Endothelial cell of umbilical vein (primary cell): ENCODE data around the gene FGF19. TPM values are rescaled to one million over a fixed set of nuclear protein-coding genes. Genes with fewer than 3 reads are reported as not detected.

ENCODE experiments used
- BruUV-seq: library from RNA; stranded (reverse); fragments of 400-500 nt; replicated peaks from 2 replicates; lab custom pipeline; 2021; lab: Mats Ljungman, UMichigan
- CTCF ChIA-PET: fragments of 300-600, 350-600 bp; sonication (Branson Sonifier 250); formaldehyde crosslinking; loops from one replicate; lab custom pipeline; 2021; ENCODE audit warnings: antibody characterized with exemption, inconsistent platforms; lab: Charles Lee
- POLR2A ChIA-PET: fragments of 300-600, 350-600 bp; sonication (Branson Sonifier 250); formaldehyde crosslinking; loops from one replicate; lab custom pipeline; 2021; ENCODE audit warnings: antibody characterized with exemption, inconsistent platforms; lab: Charles Lee
- DNase-seq: peaks from one replicate; pipeline ENCODE4 v3.0.0-alpha.2; 2011; ENCODE audit warnings: low read depth, low spot score
- FAIRE-seq: peaks from 2 replicates; lab custom pipeline; 2011; peaks lifted over from hg19 to GRCh38; lab: Jason Lieb, UNC
- H2AFZ ChIP-seq: 2 replicates; pipeline ENCODE4 v1.6.0; 2012; ENCODE audit warnings: low read depth, low read length, control low read depth, inconsistent platforms
- H3K27ac ChIP-seq: 2 replicates; pipeline ENCODE4 v1.5.1; 2011; ENCODE audit warnings: low read depth, mild to moderate bottlenecking, control low read depth, low read length, moderate library complexity; ENCODE audit not compliant: insufficient read depth
- H3K27me3 ChIP-seq, 2 experiments: 2 replicates each; pipeline versions ENCODE4 v1.6.0 to v1.6.1; 2011; ENCODE audit warnings: low read length in 2 of 2, mixed read lengths in 1 of 2; ENCODE audit not compliant: control insufficient read depth in 2 of 2, insufficient read depth in 2 of 2
- H3K36me3 ChIP-seq, 2 experiments: 2 replicates in 1 of 2; 3 replicates in 1 of 2; pipeline ENCODE4 v1.5.1; 2011; ENCODE audit warnings: low read length in 2 of 2, mild to moderate bottlenecking in 1 of 2, moderate library complexity in 1 of 2; ENCODE audit not compliant: control insufficient read depth in 2 of 2, insufficient read depth in 2 of 2; ENCODE audit errors: extremely low read depth in 1 of 2
- H3K4me1 ChIP-seq: 3 replicates; pipeline ENCODE4 v1.5.1; 2011; ENCODE audit warnings: mild to moderate bottlenecking, low read length; ENCODE audit not compliant: control insufficient read depth, insufficient read depth; ENCODE audit errors: extremely low read depth
- H3K4me2 ChIP-seq: 2 replicates; pipeline ENCODE4 v1.6.1; 2011; ENCODE audit warnings: low read length, control low read depth, mixed read lengths; ENCODE audit not compliant: insufficient read depth
- H3K4me3 ChIP-seq, 3 experiments: fragments of 200-600 bp in 1 of 3; sonication (generic), shearing (Covaris generic) in 1 of 3; replicated peaks in 1 of 3; 2 replicates each; pipeline ENCODE4 v1.5.1; 2011 to 2016; ENCODE audit warnings: control low read depth in 3 of 3, low read length in 3 of 3, mild to moderate bottlenecking in 2 of 3, inconsistent platforms in 1 of 3, low read depth in 1 of 3, moderate library complexity in 1 of 3; ENCODE audit not compliant: insufficient read depth in 1 of 3
- H3K79me2 ChIP-seq: 2 replicates; pipeline ENCODE4 v1.6.0; 2012; ENCODE audit warnings: low read length, inconsistent platforms; ENCODE audit not compliant: control insufficient read depth, insufficient read depth
- H3K9ac ChIP-seq: replicated peaks from 2 replicates; pipeline ENCODE3; 2011; ENCODE audit warnings: low read length, control low read depth; ENCODE audit not compliant: insufficient read depth; ENCODE audit errors: extremely low read depth
- H3K9me1 ChIP-seq: replicated peaks from 3 replicates; pipeline ENCODE4 v1.6.0; 2011; ENCODE audit warnings: mild to moderate bottlenecking, low read length; ENCODE audit not compliant: control insufficient read depth, insufficient read depth; ENCODE audit errors: extremely low read depth
- H3K9me3 ChIP-seq: replicated peaks from 2 replicates; pipeline ENCODE4 v1.5.1; 2012; ENCODE audit warnings: low read length, inconsistent platforms; ENCODE audit not compliant: control insufficient read depth, insufficient read depth
- H4K20me1 ChIP-seq: replicated peaks from 2 replicates; pipeline ENCODE3; 2011; ENCODE audit warnings: mild to moderate bottlenecking, low read length; ENCODE audit not compliant: control insufficient read depth, insufficient read depth; ENCODE audit errors: extremely low read depth
- EZH2 ChIP-seq: IDR thresholded peaks from 2 replicates; pipeline ENCODE4 v1.6.1; 2012; ENCODE audit warnings: borderline replicate concordance, low read depth, mild to moderate bottlenecking, moderate library complexity, low read length, inconsistent platforms; ENCODE audit not compliant: severe bottlenecking
- GATA2 ChIP-seq: IDR thresholded peaks from 2 replicates; pipeline ENCODE4 v1.7.0; 2011; ENCODE audit warnings: low read depth, mild to moderate bottlenecking, moderate library complexity, mixed read lengths, low read length; ENCODE audit not compliant: insufficient read length, insufficient read depth
- MYC ChIP-seq: IDR thresholded peaks from one replicate; pipeline ENCODE4 v1.6.1; 2011; ENCODE audit warnings: mild to moderate bottlenecking, low read depth, low read length
- POLR2A ChIP-seq: IDR thresholded peaks from 2 replicates; pipeline ENCODE4 v1.6.1; 2012; ENCODE audit warnings: low read depth, mild to moderate bottlenecking, control low read depth, low read length
- POLR2AphosphoS5 ChIP-seq: IDR thresholded peaks from 2 replicates; pipeline ENCODE4 v1.6.1; 2012; ENCODE audit warnings: low read depth, mild to moderate bottlenecking, control low read depth, low read length, moderate library complexity; ENCODE audit not compliant: insufficient read depth
- dilution Hi-C: fragments of 300-500 bp; cut with MboI; formaldehyde crosslinking; loops from one replicate; pipeline ENCODE4 v1.15.0; 2019; ENCODE audit warnings: low sequenced_read_pairs; ENCODE audit not compliant: extremely low pct_ligation_motif_present
- intact Hi-C: fragments of 100-400 bp; cut with micrococcal nuclease; formaldehyde crosslinking; loops from one replicate; pipeline ENCODE4 v1.10.0; 2022
- polyA plus RNA-seq, 4 experiments: library from polyadenylated mRNA; depleted of rRNA in 3 of 4; stranded (reverse) in 3 of 4; unstranded in 1 of 4; fragments of >200 nt; gene quantifications; 2 replicates each; pipeline versions ENCODE4 v1.2.1 to v1.2.3, GENCODE V29; 2011 to 2012; ENCODE audit warnings: missing spikeins in 1 of 4
- total RNA-seq: library from RNA; stranded (reverse); gene quantifications from 2 replicates; pipeline ENCODE4 v1.2.3, GENCODE V29; 2021
- TF ChIP-seq, protein P1 (sequence below), 2 donors: IDR thresholded peaks; 1 replicate in 1 of 2; 2 replicates in 1 of 2; pipeline ENCODE4 v1.5.1; 2011; ENCODE audit warnings: low read length in 2 of 2, mild to moderate bottlenecking in 2 of 2, moderate library complexity in 2 of 2, control low read depth in 1 of 2, inconsistent platforms in 1 of 2, low read depth in 1 of 2; ENCODE audit not compliant: insufficient read depth in 1 of 2; ENCODE audit errors: extremely low read depth in 1 of 2

Gene FGF19
- total and polyA plus RNA-seq, 2 donors (not counting 3 experiments of a cell fraction or from before 2014, with no cell fraction given) = 0.03 TPM; not detected in 1

DNA sequence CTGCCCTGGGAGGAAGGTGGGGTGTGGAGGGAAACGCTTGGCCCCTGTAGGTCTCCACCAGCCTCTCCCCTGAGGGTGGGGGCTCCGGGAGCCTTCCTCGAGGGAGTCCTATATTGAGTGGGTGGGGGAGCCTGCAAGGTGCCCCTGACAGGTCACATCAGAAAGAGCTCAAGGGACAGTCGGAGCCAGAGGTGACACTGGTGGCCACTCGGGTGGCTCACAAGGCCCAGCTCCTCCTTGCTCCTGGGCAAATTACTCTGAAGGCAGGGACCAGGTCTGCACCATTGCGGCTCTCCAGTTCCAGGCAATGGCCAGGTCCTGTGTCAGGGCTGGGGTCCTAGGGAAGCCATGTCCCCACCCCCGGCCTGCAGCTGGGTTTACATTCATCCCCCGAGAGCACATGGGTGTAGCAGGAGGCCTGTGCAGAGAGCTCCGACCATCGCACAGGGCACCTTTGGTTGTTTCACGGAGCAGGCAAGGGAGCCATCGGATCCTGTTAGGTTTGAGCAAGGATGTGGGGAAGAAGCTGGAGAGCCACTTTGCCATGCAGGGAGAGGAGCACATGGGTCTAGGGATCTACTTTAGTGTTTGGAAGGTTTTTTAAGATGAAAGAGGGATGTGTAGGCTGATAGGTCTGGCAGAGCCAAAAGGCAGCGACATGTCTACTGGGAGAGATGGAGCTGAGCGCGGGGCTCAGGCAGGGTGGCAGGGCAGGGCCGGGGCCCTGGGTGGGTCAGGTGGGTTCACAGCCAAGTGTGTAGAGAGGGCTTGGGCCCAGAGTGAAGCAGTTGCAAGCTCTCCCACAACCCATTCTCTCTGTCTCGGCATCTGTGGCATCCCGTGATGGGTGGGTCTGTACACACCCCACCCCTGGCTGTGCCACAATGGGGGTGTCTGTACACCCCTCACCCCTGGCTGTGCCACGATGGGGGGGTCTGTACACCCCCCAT lies 48.1 kb downstream of the FGF19 start:
- ChIA-PET POLR2A (no interaction called here), CTCF (interaction anchor here (1.1 to 6.1 kb wide), 2 partner anchors 15 to 554 kb away, joined by 3 to 47 read pairs; no protein-coding TSS in a partner anchor)
- DNase-seq (no peak), FAIRE-seq (no peak)
- no peak overlapping the region for H2AFZ ChIP-seq
- H3K27ac ChIP-seq = no peak overlapping the region
- H4K20me1 ChIP-seq = no peaks in the 10 kb centered on the region
- peaks cover 11 to 13% of the 10 kb centered on the region in 2 experiments for H3K36me3 ChIP-seq
- intact Hi-C loops = loop anchor here (5.0 kb wide), 1 partner anchor 553 kb away; no protein-coding TSS in a partner anchor
- no peak overlapping the region for H3K4me3 ChIP-seq
- no TSS peak for BruUV-seq
- H3K4me1 ChIP-seq = peaks cover 3% of the 10 kb centered on the region
- TF ChIP-seq POLR2AphosphoS5 = no peak
- TF ChIP-seq POLR2A = peak; percentile 13
- TF ChIP-seq GATA2 = no peak
- TF ChIP-seq EZH2 = no peak
- TF ChIP-seq MYC = no peak
- TF ChIP-seq, protein P1, sequence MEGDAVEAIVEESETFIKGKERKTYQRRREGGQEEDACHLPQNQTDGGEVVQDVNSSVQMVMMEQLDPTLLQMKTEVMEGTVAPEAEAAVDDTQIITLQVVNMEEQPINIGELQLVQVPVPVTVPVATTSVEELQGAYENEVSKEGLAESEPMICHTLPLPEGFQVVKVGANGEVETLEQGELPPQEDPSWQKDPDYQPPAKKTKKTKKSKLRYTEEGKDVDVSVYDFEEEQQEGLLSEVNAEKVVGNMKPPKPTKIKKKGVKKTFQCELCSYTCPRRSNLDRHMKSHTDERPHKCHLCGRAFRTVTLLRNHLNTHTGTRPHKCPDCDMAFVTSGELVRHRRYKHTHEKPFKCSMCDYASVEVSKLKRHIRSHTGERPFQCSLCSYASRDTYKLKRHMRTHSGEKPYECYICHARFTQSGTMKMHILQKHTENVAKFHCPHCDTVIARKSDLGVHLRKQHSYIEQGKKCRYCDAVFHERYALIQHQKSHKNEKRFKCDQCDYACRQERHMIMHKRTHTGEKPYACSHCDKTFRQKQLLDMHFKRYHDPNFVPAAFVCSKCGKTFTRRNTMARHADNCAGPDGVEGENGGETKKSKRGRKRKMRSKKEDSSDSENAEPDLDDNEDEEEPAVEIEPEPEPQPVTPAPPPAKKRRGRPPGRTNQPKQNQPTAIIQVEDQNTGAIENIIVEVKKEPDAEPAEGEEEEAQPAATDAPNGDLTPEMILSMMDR (IDR thresholded peaks at IDR 0.05; ENCODE audit: extremely low read depth in 1 of 2, insufficient read depth in 1 of 2, low read depth in 1 of 2, low read length in 2 of 2) = no peak
- no peak overlapping the region for H3K4me2 ChIP-seq
- H3K9me1 ChIP-seq = no peaks in the 10 kb centered on the region
- no peak overlapping the region for H3K9ac ChIP-seq
- dilution Hi-C loops = loop anchor here (25.0 kb wide), 1 partner anchor 543 kb away; no protein-coding TSS in a partner anchor
- no peaks in the 10 kb centered on the region for H3K27me3 ChIP-seq
- no peaks in the 10 kb centered on the region for H3K9me3 ChIP-seq
- H3K79me2 ChIP-seq = no peaks in the 10 kb centered on the region
